Omental fat pad (tissue), 4 donors: Measurements from ENCODE around the gene FLAD1. TPM values are rescaled to one million over a fixed set of nuclear protein-coding genes. Genes with fewer than 3 reads are reported as not detected.

Source experiments
- ATAC-seq: fragments of 150-250 bp; one replicate; pipeline ENCODE4 v1.9.1; 2016; ENCODE audit warnings: mild to moderate bottlenecking, moderate library complexity; ENCODE audit not compliant: low FRiP score
- DNase-seq: peaks from one replicate; pipeline ENCODE4 v3.0.0-alpha.2; 2019; ENCODE audit warnings: low spot score
- total RNA-seq, 4 donors: library from RNA; depleted of rRNA; stranded (reverse); fragments of >200 nt; gene quantifications; one replicate each; pipeline ENCODE4 v1.1.0, GENCODE V29; 2016
- TF ChIP-seq, protein P1 (sequence below), 3 donors: fragments of 450-650 bp; IDR thresholded peaks; one replicate each; pipeline ENCODE4 v1.5.1; 2016 to 2017; ENCODE audit warnings: antibody characterized with exemption in 3 of 3, mild to moderate bottlenecking in 3 of 3, moderate library complexity in 2 of 3

The FLAD1 gene
- total RNA-seq, 4 donors from 2014 or later: 26.8 to 43.8 (median 30.9) TPM

DNA sequence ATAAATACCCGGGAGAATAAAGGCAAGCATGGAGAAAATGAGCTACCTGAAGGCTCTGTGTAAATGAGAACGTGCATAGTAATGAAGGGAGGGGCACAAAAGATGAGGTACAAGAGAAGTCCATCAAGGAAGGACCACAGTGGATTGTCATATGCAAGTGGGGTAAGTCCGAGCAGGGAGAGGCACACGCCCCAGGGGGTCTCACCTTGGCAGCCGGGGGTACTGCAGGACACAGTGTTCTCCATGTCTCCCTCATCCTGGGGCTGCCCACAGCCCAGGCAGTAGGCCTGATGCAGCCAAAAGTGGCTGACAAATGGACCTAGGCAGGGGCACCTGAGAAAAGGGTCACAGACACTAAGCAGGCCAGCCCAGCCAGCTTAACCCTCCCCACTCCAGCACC, 40.5 kb downstream of the FLAD1 start:
- TF ChIP-seq, protein P1, sequence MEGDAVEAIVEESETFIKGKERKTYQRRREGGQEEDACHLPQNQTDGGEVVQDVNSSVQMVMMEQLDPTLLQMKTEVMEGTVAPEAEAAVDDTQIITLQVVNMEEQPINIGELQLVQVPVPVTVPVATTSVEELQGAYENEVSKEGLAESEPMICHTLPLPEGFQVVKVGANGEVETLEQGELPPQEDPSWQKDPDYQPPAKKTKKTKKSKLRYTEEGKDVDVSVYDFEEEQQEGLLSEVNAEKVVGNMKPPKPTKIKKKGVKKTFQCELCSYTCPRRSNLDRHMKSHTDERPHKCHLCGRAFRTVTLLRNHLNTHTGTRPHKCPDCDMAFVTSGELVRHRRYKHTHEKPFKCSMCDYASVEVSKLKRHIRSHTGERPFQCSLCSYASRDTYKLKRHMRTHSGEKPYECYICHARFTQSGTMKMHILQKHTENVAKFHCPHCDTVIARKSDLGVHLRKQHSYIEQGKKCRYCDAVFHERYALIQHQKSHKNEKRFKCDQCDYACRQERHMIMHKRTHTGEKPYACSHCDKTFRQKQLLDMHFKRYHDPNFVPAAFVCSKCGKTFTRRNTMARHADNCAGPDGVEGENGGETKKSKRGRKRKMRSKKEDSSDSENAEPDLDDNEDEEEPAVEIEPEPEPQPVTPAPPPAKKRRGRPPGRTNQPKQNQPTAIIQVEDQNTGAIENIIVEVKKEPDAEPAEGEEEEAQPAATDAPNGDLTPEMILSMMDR (IDR thresholded peaks at IDR 0.05): no peak
- no peak for DNase-seq
- ATAC-seq: no peak

DNA sequence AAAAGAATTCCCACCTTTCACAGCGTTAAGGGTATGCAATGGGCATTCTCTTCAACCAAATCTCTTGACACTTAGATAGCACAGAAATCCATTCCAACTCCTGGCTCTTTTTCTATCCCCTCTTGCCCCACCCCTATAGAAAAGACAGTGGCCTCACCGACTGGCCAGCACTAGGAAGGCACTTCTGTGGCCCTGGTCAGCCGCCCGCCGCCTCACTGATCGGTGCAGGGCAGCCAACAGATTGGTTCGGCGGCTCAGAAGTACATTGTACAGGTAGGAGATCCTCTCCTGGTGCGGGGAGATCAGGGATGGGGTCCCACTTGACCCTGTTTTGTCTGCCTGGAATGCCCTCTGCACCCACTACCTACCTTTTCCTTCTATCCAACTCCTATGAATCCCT, 41.2 kb downstream of the FLAD1 start:
- ATAC-seq (no peak), DNase-seq (no peak)
- TF ChIP-seq, protein P1 (IDR thresholded peaks at IDR 0.05): no peak

DNA sequence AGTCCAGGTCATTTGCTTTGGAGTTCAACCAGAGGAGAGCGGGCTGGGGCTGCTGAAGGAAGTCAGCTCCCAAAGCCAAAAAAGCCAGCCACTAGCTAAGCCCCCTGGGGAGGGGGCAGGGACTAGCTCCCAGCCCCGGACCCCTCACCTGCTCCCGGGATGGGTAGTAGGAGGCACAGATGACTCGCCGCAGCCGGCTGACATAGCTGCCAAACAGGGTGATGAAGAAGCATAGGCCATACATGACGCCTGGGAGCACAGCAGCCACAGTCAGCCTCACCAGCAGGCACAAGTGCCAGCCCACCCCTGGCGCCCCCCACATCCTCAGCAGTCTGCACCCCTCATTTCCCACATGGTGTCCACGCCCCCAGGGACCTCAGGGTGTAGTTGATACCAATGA, 43.0 kb downstream of the FLAD1 start:
- ATAC-seq: no peak
- TF ChIP-seq, protein P1 (IDR thresholded peaks at IDR 0.05): no peak
- no peak for DNase-seq

DNA sequence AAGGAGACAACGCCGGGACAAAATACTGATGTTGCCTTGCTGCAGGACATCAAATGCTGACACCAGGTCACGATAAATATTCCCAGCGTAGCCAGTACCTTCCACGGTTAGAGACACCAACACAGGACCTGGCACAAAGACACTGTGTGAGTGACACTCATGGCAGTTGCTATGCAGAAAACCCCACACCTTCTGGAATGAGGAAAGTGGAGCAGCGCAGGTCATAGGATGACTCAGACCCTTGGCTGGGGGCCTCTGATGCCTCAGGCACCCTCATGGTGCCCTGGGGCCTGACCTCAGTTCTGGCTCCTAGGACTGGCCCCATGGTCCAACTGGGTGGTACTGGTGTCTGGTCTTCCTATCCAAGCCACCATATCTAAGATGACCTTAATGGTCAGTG, 43.4 kb downstream of the FLAD1 start:
- DNase-seq (no peak), ATAC-seq (peak; percentile 19)
- TF ChIP-seq, protein P1 (IDR thresholded peaks at IDR 0.05): no peak

DNA sequence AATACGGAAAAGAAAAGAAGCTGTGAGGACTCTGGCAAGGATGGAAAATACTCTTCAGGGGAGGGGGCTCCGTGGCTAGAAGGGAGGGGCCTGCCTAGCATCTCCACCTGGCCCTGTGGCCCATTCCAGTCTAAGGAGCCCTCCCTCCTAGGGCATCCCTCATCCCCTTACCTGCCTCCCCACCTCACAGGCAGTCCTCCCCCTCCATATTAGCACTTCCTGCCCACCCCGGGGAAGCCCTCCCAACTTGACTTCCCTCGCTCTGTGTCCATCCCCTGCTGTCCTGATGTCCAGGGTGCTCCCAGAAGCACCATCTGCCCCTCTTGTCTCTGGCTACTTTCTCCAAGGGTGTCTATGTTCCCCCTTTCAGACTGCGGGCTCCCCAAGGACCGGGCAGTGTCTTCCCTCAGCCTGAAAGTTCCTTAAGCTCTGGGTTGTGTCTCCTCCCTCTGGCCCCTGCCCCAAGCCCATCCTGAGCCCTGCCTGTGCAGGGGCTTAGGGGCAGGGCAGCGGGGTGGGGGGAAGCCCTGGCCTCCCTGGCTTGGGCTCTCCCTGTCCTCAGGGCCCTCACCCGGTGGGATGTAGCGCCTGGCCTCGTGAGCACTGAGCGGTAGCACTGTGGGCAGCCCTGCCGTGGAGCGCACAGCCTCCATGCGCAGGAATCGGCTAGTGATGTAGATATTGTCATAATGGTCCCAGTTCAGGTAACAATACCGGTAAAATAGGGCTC, 46.5 kb downstream of the FLAD1 start:
- TF ChIP-seq, protein P1 (IDR thresholded peaks at IDR 0.05): no peak
- ATAC-seq: no peak
- no peak for DNase-seq

DNA sequence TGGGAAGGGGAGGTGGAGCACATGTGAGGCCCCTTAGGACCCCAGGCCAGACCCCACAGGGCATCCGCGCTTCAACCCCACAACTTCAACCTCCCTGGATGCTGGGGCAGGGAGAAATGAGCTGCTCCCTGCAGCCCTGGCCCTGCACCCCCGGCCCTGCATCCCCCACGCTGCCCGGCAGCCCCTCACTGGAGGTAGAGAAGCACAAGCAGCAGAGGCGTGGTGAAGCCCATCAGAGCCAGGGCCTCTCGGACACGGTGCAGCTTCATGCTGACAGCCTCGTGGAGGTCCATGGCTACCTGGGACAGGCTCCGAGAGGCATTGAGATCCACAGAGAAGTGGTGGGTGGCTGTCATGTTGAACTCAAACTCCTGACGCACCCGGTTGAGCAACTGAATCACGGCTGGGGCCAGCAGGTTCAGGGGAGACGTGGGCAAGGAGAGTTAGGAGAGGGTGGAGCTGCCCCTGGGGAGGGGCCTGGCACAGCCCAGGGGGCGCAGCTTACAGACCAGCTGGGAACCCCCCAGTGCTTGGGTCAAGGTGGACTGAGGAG, 47.2 kb downstream of the FLAD1 start:
- DNase-seq (no peak), ATAC-seq (no peak)
- TF ChIP-seq, protein P1 (IDR thresholded peaks at IDR 0.05): no peak

DNA sequence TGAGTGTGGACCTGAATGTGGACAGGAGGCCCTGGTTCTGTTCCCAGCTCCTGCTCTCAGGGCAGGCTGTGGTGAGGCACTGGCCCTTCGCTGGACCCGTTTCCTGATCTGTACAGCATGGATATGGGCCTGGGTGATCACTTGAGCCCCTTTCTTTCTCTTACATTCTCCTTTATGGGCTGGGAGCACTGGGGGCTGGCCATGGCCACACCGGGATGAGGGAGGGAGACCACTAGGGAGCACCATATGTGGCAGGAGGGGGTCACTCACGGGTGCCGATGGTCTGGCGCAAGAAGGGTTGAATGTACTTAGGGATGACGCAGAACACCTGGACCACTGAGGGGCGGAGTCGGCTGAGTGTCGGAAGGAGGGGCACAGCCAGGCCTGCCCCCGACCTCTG, 47.8 kb downstream of the FLAD1 start:
- ATAC-seq (no peak), DNase-seq (no peak)
- TF ChIP-seq, protein P1 (IDR thresholded peaks at IDR 0.05): no peak
